Lower lobe of right lung (tissue), 2 donors: Measurements from ENCODE around the gene ARID5A. TPM values are rescaled to one million over a fixed set of nuclear protein-coding genes. Genes with fewer than 3 reads are reported as not detected.

ENCODE experiments used
- ATAC-seq, 2 donors: fragments of 200-7000 bp; cut with Tn5 transposase; one replicate each; pipeline ENCODE4 v1.9.1; 2020 to 2022; ENCODE audit warnings: mild to moderate bottlenecking in 2 of 2, moderate library complexity in 2 of 2
- DNase-seq: peaks from one replicate; pipeline ENCODE4 v3.0.0-alpha.2; 2020
- H3K27ac ChIP-seq: fragments of 200-600 bp; one replicate; pipeline ENCODE4 v1.8.0; 2022
- H3K27me3 ChIP-seq: fragments of 200-600 bp; one replicate; pipeline ENCODE4 v1.8.0; 2022; ENCODE audit warnings: low read depth
- H3K36me3 ChIP-seq: fragments of 200-600 bp; one replicate; pipeline ENCODE4 v1.8.0; 2022; ENCODE audit warnings: mild to moderate bottlenecking
- H3K4me1 ChIP-seq: fragments of 200-600 bp; one replicate; pipeline ENCODE4 v1.8.0; 2022
- H3K4me3 ChIP-seq: fragments of 200-600 bp; one replicate; pipeline ENCODE4 v1.8.0; 2022; ENCODE audit warnings: mild to moderate bottlenecking
- H3K9me3 ChIP-seq: fragments of 200-600 bp; one replicate; pipeline ENCODE4 v1.8.0; 2022
- CTCF ChIP-seq: fragments of 200-600 bp; IDR thresholded peaks from one replicate; pipeline ENCODE4 v1.8.0; 2022; ENCODE audit warnings: antibody characterized with exemption, mild to moderate bottlenecking
- intact Hi-C: fragments of 100-400 bp; cut with DNase I; formaldehyde crosslinking; loops from one replicate; pipeline ENCODE4 v1.11.0; 2022
- total RNA-seq: library from RNA; stranded (reverse); fragmentation: NEBNext Ultra II Directional; extraction: Animal tissue kit (Norgen Biotek cat#: 25700); gene quantifications from one replicate; pipeline ENCODE4 v1.2.1, GENCODE V29; 2021
- donor health status: DM: no; HTN: yes; CAD: no; lungs with severe emphysema.

The ARID5A gene
- total RNA-seq, 1 donor from 2014 or later: 27.7 TPM

GRCh38 chr2:96526615-96527285 is 9.8 kb upstream of the ARID5A start:
- Histone ChIP-seq H3K36me3 (no peaks in the 10 kb centered on the region), H3K4me3 (peak overlapping the region; percentile 57), H3K27ac (peak overlapping the region; percentile 83), H3K4me1 (peaks cover 35% of the 10 kb centered on the region), H3K27me3 (no peaks in the 10 kb centered on the region), H3K9me3 (no peaks in the 10 kb centered on the region)
- DNase-seq (no peak), ATAC-seq (no peak)
- intact Hi-C loops: no loop called here
- TF ChIP-seq CTCF: no peak

- peak; percentile 37 for TF ChIP-seq CTCF
- Histone ChIP-seq H3K9me3 (no peaks in the 10 kb centered on the region), H3K4me3 (peak overlapping the region; percentile 57), H3K36me3 (no peaks in the 10 kb centered on the region), H3K4me1 (peaks cover 41% of the 10 kb centered on the region), H3K27ac (peak overlapping the region; percentile 83), H3K27me3 (no peaks in the 10 kb centered on the region)
- ATAC-seq (peak in 1 of 2 donors; percentile 21), DNase-seq (no peak)
- intact Hi-C loops: no loop called here
These were observed 9.1 kb upstream of the ARID5A start for GRCh38 chr2:96527286-96528005.

- Histone ChIP-seq H3K4me3 (peak overlapping the region; percentile 57), H3K27ac (peak overlapping the region; percentile 83), H3K4me1 (peaks cover 48% of the 10 kb centered on the region), H3K36me3 (no peaks in the 10 kb centered on the region), H3K27me3 (no peaks in the 10 kb centered on the region), H3K9me3 (no peaks in the 10 kb centered on the region)
- intact Hi-C loops: no loop called here
- peak; percentile 15 to 20 for ATAC-seq
- DNase-seq: peak; percentile 75
- TF ChIP-seq CTCF: no peak
These were observed 8.4 kb upstream of the ARID5A start for GRCh38 chr2:96528006-96528699.

GRCh38 chr2:96528700-96529375 is 7.7 kb upstream of the ARID5A start:
- H3K9me3 ChIP-seq: no peaks in the 10 kb centered on the region
- H3K4me3 ChIP-seq: no peak overlapping the region
- ATAC-seq (no peak), DNase-seq (no peak)
- peak overlapping the region; percentile 83 for H3K27ac ChIP-seq
- TF ChIP-seq CTCF: no peak
- intact Hi-C loops: no loop called here
- peaks cover 55% of the 10 kb centered on the region for H3K4me1 ChIP-seq
- H3K36me3 ChIP-seq: no peaks in the 10 kb centered on the region
- H3K27me3 ChIP-seq: no peaks in the 10 kb centered on the region

- DNase-seq (no peak), ATAC-seq (no peak)
- no peaks in the 10 kb centered on the region for H3K9me3 ChIP-seq
- H3K4me1 ChIP-seq: peaks cover 62% of the 10 kb centered on the region
- H3K4me3 ChIP-seq: no peak overlapping the region
- no peak for TF ChIP-seq CTCF
- intact Hi-C loops: no loop called here
- no peaks in the 10 kb centered on the region for H3K36me3 ChIP-seq
- H3K27me3 ChIP-seq: no peaks in the 10 kb centered on the region
- peak overlapping the region; percentile 83 for H3K27ac ChIP-seq
These were observed 7.0 kb upstream of the ARID5A start for GRCh38 chr2:96529376-96530143.
